Endothelial cell (in vitro differentiated cells): ENCODE measurements around the gene PTPRN2. TPM values are rescaled to one million over a fixed set of nuclear protein-coding genes. Genes with fewer than 3 reads are reported as not detected.

Source experiments
- DNase-seq: peaks from one replicate; pipeline ENCODE4 v3.0.0; 2021; ENCODE audit warnings: low spot score
- H3K27ac Mint-ChIP-seq: one replicate; pipeline ENCODE4 v1.8.0; 2021; ENCODE audit warnings: mixed read lengths, inconsistent platforms; ENCODE audit not compliant: unreplicated experiment
- H3K27me3 Mint-ChIP-seq: one replicate; pipeline ENCODE4 v1.8.0; 2021; ENCODE audit warnings: mild to moderate bottlenecking, moderate library complexity, mixed read lengths, inconsistent platforms; ENCODE audit not compliant: unreplicated experiment
- H3K36me3 Mint-ChIP-seq: one replicate; pipeline ENCODE4 v1.8.0; 2021; ENCODE audit warnings: mild to moderate bottlenecking, low read depth, mixed read lengths, inconsistent platforms; ENCODE audit not compliant: unreplicated experiment
- H3K4me1 Mint-ChIP-seq: one replicate; pipeline ENCODE4 v1.8.0; 2021; ENCODE audit warnings: mild to moderate bottlenecking, mixed read lengths, inconsistent platforms; ENCODE audit not compliant: unreplicated experiment
- H3K4me3 Mint-ChIP-seq: one replicate; pipeline ENCODE4 v1.8.0; 2021; ENCODE audit warnings: mild to moderate bottlenecking, mixed read lengths, inconsistent platforms; ENCODE audit not compliant: unreplicated experiment
- H3K9me3 Mint-ChIP-seq: one replicate; pipeline ENCODE4 v1.8.0; 2021; ENCODE audit warnings: mixed read lengths, inconsistent platforms; ENCODE audit not compliant: unreplicated experiment
- CTCF ChIP-seq: fragments of 200-600 bp; sonication (generic); IDR thresholded peaks from one replicate; pipeline ENCODE4 v1.5.0; 2021; ENCODE audit warnings: antibody characterized with exemption; ENCODE audit not compliant: unreplicated experiment
- total RNA-seq: library from RNA; stranded (reverse); fragmentation: NEBNext Ultra II Directional; extraction: Animal tissue kit (Norgen Biotek cat#: 25700); gene quantifications from one replicate; pipeline ENCODE4 v1.2.1, GENCODE V29; 2021; ENCODE audit not compliant: unreplicated experiment

The PTPRN2 gene
- total RNA-seq, 1 donor from 2014 or later = 0.18 TPM

- peaks cover 13% of the 10 kb centered on the region for H3K27me3 Mint-ChIP-seq
- no peak overlapping the region for H3K27ac Mint-ChIP-seq
- H3K4me1 Mint-ChIP-seq = no peaks in the 10 kb centered on the region
- no peak for DNase-seq
- peaks cover 13% of the 10 kb centered on the region for H3K36me3 Mint-ChIP-seq
- TF ChIP-seq CTCF = no peak
- H3K9me3 Mint-ChIP-seq = peaks cover 59% of the 10 kb centered on the region
- no peak overlapping the region for H3K4me3 Mint-ChIP-seq
These were observed 733.3 kb downstream of the PTPRN2 start for GRCh38 chr7:157854066-157854891.

- H3K27ac Mint-ChIP-seq = no peak overlapping the region
- H3K27me3 Mint-ChIP-seq = peaks cover 14% of the 10 kb centered on the region
- TF ChIP-seq CTCF = no peak
- peaks cover 59% of the 10 kb centered on the region for H3K9me3 Mint-ChIP-seq
- peaks cover 13% of the 10 kb centered on the region for H3K36me3 Mint-ChIP-seq
- H3K4me1 Mint-ChIP-seq = no peaks in the 10 kb centered on the region
- DNase-seq = no peak
- no peak overlapping the region for H3K4me3 Mint-ChIP-seq
These were observed 733.9 kb downstream of the PTPRN2 start for GRCh38 chr7:157853789-157854065.

- TF ChIP-seq CTCF = no peak
- H3K9me3 Mint-ChIP-seq = peaks cover 59% of the 10 kb centered on the region
- no peak for DNase-seq
- H3K4me1 Mint-ChIP-seq = no peaks in the 10 kb centered on the region
- peaks cover 14% of the 10 kb centered on the region for H3K27me3 Mint-ChIP-seq
- peaks cover 13% of the 10 kb centered on the region for H3K36me3 Mint-ChIP-seq
- no peak overlapping the region for H3K4me3 Mint-ChIP-seq
- H3K27ac Mint-ChIP-seq = no peak overlapping the region
These were observed 734.4 kb downstream of the PTPRN2 start for GRCh38 chr7:157853076-157853788.

- Mint-ChIP-seq H3K4me1 (no peaks in the 10 kb centered on the region), H3K9me3 (peaks cover 53% of the 10 kb centered on the region), H3K27me3 (peaks cover 14% of the 10 kb centered on the region), H3K36me3 (peaks cover 6% of the 10 kb centered on the region), H3K27ac (no peak overlapping the region), H3K4me3 (no peak overlapping the region)
- no peak for DNase-seq
- TF ChIP-seq CTCF = no peak
These were observed 736.0 kb downstream of the PTPRN2 start for GRCh38 chr7:157851501-157852067.
